SK-N-MC (cell line): ENCODE results near the gene KPNB1.

Source experiments
- EZH2 ChIP-seq: fragments of 200-600 bp; sonication (generic); IDR thresholded peaks from one replicate; pipeline ENCODE4 v1.6.1; 2017; ENCODE audit warnings: antibody characterized with exemption
- FOXP2 ChIP-seq: optimal IDR thresholded peaks from 2 replicates; pipeline ENCODE3; 2011; ENCODE audit warnings: mild to moderate bottlenecking, moderate library complexity; ENCODE audit not compliant: insufficient read depth; ENCODE audit errors: extremely low read length, control extremely low read depth
- POLR2AphosphoS5 ChIP-seq: IDR thresholded peaks from 2 replicates; pipeline ENCODE4 v1.6.1; 2012; ENCODE audit warnings: mild to moderate bottlenecking, low read depth, low read length, borderline replicate concordance

DNA sequence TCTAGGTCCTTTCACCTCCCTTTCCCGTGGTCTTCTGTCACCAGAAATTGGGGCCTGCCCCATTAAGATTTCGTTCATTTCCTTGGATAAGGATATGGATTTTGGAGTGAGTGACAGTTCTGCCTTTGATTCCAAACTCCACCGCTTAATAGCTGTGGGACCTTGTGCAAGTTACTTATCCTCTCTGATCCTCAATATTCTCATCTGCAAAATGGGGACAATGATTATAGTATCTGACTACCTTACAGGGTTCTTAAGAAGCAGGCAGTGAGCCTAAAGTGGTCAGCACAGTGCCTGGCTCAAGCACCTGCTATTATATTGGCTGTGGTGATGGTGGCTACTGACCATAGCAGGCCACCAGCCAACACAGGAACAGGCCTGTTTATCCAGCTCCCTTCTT, 59.9 kb downstream of the KPNB1 start:
- TF ChIP-seq EZH2 (no peak), POLR2AphosphoS5 (no peak), FOXP2 (no peak)
